AG04450 (cell line): ENCODE data around the gene MTG2. TPM values are rescaled to one million over a fixed set of nuclear protein-coding genes. Genes with fewer than 3 reads are reported as not detected.
A peak's percentile ranks its signal among the peaks of the same experiment; 100 is the strongest.

Source experiments
- CTCF ChIA-PET: fragments of 300-600, 350-600 bp; formaldehyde crosslinking; extraction: SDS; loops from one replicate; lab custom pipeline; 2022; ENCODE audit warnings: antibody characterized with exemption, inconsistent platforms; lab: Charles Lee
- POLR2A ChIA-PET: fragments of 350-600 bp; formaldehyde crosslinking; extraction: SDS; loops from one replicate; lab custom pipeline; 2021; ENCODE audit warnings: antibody characterized with exemption, inconsistent platforms; lab: Yijun Ruan, JAX
- DNase-seq: peaks from one replicate; pipeline ENCODE4 v3.0.0-alpha.2; 2011; ENCODE audit warnings: low read depth, low spot score
- H3K27ac ChIP-seq: one replicate; pipeline ENCODE4 v1.5.1; 2012; ENCODE audit warnings: low read depth, low read length, control low read depth
- H3K27me3 ChIP-seq: one replicate; pipeline ENCODE4 v1.6.0; 2012; ENCODE audit warnings: low read length; ENCODE audit not compliant: control insufficient read depth, insufficient read depth
- H3K4me3 ChIP-seq: 2 replicates; pipeline ENCODE4 v1.5.1; 2011; ENCODE audit warnings: mild to moderate bottlenecking, low read depth, low read length, control low read depth
- H3K9me3 ChIP-seq: 2 replicates; pipeline ENCODE4 v1.5.1; 2012; ENCODE audit warnings: low read length; ENCODE audit not compliant: control insufficient read depth, insufficient read depth
- polyA minus RNA-seq: library from RNA; depleted of rRNA, polyadenylated mRNA; stranded (reverse); fragments of >200 nt; gene quantifications from 2 replicates; pipeline ENCODE4 v1.2.3, GENCODE V29; 2011; rRNA and poly(A)+ RNA removed
- polyA plus RNA-seq: library from polyadenylated mRNA; depleted of rRNA; stranded (reverse); fragments of >200 nt; gene quantifications from 2 replicates; pipeline ENCODE4 v1.2.3, GENCODE V29; 2011; rRNA removed
- TF ChIP-seq, protein P1 (sequence below): IDR thresholded peaks from 2 replicates; pipeline ENCODE4 v1.5.1; 2011; ENCODE audit warnings: low read depth, low read length, control low read depth, inconsistent platforms

MTG2 gene, protein sequence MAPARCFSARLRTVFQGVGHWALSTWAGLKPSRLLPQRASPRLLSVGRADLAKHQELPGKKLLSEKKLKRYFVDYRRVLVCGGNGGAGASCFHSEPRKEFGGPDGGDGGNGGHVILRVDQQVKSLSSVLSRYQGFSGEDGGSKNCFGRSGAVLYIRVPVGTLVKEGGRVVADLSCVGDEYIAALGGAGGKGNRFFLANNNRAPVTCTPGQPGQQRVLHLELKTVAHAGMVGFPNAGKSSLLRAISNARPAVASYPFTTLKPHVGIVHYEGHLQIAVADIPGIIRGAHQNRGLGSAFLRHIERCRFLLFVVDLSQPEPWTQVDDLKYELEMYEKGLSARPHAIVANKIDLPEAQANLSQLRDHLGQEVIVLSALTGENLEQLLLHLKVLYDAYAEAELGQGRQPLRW
- polyA plus RNA-seq (15.6 and 17.1 TPM in 2 replicates), polyA minus RNA-seq (8.9 and 11.7 TPM in 2 replicates)

DNA sequence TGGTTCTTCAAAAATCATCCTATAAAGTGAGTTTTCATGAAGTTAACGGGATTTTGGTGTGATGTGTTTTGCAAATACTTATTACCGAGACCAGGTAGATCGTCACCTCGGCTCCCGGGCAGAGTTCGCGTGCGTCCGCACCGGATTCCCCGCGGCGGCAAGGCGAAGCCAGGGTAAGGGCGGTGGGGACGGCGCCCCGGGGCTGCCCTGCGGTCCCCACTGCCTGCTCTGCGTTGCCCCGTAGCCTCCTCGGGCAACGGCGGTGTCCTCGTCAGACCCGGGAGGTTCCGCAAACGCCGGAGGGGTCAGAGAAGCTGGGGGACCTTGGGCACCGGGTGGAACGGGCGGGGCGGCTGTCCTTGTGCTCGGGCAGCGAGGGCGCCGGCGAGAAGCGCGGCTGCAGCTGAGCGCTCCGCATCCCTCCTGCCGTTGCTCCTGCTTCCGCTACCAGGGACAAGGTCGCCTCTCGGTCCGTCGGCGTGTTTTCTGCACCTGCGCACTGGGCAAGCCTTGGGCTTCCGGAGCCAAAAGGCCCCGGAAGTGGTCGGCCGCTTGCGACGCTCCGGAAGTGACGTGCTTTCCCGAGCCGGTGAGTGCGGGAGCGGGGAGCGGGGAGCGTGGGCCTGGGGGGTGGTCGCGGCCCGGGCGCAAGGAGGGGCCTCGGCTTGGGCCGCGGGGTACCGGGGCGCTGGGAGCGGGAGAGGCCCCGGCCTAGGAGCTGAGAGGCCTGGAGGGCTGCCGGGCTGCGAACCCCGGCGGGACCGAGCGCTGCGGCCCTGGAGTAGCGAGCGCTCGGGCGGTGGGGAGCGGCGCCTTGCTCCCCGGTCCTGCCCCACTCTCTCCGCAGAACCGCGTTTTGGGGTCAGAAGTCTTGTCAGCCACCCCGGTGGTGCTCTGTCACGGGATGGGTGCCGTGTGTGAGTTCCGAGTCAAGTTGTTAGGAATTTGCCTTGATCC, at the start of gene MTG2:
MTG2 (plus strand) TSS at position 560 of the 957 bp plus-strand sequence. CDS start 10,393 bp downstream, outside the sequence.
- CTCF ChIA-PET, result interaction anchor here (0.5 to 1.0 kb wide), 2 partner anchors 172 to 1789 kb away, joined by 3 to 4 read pairs; no protein-coding TSS in a partner anchor
- TF ChIP-seq, protein P1, sequence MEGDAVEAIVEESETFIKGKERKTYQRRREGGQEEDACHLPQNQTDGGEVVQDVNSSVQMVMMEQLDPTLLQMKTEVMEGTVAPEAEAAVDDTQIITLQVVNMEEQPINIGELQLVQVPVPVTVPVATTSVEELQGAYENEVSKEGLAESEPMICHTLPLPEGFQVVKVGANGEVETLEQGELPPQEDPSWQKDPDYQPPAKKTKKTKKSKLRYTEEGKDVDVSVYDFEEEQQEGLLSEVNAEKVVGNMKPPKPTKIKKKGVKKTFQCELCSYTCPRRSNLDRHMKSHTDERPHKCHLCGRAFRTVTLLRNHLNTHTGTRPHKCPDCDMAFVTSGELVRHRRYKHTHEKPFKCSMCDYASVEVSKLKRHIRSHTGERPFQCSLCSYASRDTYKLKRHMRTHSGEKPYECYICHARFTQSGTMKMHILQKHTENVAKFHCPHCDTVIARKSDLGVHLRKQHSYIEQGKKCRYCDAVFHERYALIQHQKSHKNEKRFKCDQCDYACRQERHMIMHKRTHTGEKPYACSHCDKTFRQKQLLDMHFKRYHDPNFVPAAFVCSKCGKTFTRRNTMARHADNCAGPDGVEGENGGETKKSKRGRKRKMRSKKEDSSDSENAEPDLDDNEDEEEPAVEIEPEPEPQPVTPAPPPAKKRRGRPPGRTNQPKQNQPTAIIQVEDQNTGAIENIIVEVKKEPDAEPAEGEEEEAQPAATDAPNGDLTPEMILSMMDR, result no peak
- POLR2A ChIA-PET, result no interaction called here

DNA sequence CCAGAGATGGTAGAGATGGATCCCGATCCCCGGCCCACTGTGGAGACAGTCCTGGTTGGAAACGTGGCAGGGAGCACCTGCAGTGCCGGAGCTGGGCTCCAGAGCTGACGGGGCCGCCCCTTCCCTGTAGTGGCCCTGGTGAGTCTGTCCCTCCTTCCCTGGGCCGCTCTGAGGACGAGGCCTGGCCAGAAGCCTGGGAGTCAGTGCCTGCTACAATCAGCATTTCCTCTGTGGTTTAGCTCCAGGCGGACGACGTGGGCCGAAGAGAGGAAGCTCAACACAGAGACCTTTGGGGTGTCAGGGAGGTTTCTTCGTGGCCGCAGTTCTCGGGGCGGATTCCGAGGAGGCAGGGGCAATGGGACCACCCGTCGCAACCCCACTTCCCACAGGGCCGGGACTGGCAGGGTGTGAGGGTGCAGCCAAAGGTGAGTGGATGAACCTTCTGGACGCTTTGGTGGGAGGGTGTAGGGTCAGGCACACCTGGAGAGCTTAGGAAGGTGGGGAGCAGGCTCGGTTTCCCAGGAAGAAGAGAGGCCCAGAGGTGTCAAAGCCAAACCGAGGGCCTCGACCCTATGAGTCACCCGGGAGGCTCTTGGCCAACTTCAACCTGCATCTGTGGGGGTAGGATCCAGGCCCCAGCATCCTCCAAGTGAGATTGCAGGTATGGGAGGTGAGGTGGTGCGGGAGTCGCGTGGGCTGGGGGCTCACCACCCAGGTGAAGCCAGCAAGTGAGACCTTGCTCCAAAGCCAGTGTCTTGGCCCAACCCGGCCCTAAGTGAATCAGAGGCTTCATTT, 49.6 kb upstream of the MTG2 start:
- TF ChIP-seq, protein P1, result no peak
- CTCF ChIA-PET, result interaction anchor here (1.0 kb wide), 1 partner anchor 123 kb away, joined by 4 read pairs; no protein-coding TSS in a partner anchor
- Histone ChIP-seq H3K27ac (no peak overlapping the region), H3K27me3 (no peaks in the 10 kb centered on the region), H3K9me3 (no peaks in the 10 kb centered on the region), H3K4me3 (no peak overlapping the region)
- POLR2A ChIA-PET, result interaction anchor here (0.9 kb wide), 1 partner anchor 107 kb away, joined by 3 read pairs; no protein-coding TSS in a partner anchor
- no peak for DNase-seq

More for the DNA sequence above, at the start of gene MTG2:
- peak; percentile 82 for DNase-seq
- H3K27me3 ChIP-seq, result no peaks in the 10 kb centered on the region
- H3K27ac ChIP-seq, result peak within 1 kb of the TSS; percentile 75
- H3K4me3 ChIP-seq, result peak within 1 kb of the TSS; percentile 66
- H3K9me3 ChIP-seq, result no peaks in the 10 kb centered on the region; the same call in 1 of the 2 replicates

DNA sequence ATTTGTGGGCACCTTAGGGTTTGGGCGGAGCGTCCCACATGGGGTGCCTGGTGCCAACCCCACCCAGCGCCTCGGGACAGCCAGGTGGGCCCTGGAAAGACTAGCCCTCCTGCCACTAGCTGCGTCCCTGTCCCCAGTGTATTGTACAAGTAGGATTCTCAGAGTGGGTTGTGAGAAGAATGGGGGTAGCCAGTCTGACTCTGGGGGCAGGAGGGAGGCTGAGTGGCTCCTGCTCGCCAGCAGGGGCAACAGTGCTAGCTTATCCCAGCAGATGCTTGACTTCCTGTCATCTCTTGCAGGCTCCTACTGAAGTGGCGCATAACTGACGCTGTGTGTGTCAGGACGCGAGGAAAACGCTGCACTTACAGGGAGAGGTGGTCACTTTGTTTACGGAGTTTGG, 49.0 kb upstream of the MTG2 start:
- CTCF ChIA-PET, result interaction anchor here (1.0 kb wide), 1 partner anchor 123 kb away, joined by 4 read pairs; no protein-coding TSS in a partner anchor
- Histone ChIP-seq H3K9me3 (no peaks in the 10 kb centered on the region), H3K27ac (no peak overlapping the region), H3K4me3 (no peak overlapping the region), H3K27me3 (no peaks in the 10 kb centered on the region)
- TF ChIP-seq, protein P1, result peak; percentile 33; the same call in 1 of the 2 replicates
- no peak for DNase-seq
- POLR2A ChIA-PET, result interaction anchor here (0.6 to 0.9 kb wide), 2 partner anchors 38 to 108 kb away, joined by 3 read pairs; no protein-coding TSS in a partner anchor

DNA sequence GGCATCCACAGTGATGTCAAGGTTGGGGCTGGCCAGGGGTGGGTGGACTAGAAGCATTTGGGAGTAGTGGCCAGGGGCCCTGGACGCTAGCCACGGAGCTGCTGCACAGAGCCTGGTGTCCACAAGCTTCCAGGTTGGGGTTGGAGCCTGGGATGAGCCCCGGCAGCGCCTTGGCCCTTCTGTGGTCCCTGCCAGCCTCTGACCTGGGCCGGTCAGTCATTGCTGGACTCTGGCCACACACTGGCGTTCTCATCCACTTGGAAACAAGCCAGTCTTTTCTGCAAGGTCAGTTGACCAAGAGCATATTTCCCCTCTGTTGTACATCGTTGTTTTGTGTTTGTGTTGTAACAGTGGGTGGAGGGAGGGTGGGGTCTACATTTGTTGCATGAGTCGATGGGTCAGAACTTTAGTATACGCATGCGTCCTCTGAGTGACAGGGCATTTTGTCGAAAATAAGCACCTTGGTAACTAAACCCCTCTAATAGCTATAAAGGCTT, 48.0 kb upstream of the MTG2 start:
- Histone ChIP-seq H3K9me3 (no peaks in the 10 kb centered on the region), H3K27ac (peak overlapping the region; percentile 21), H3K27me3 (no peaks in the 10 kb centered on the region), H3K4me3 (no peak overlapping the region)
- TF ChIP-seq, protein P1, result no peak
- CTCF ChIA-PET, result interaction anchor here (0.6 to 5.4 kb wide), 3 partner anchors 109 to 135 kb away, joined by 3 to 55 read pairs (median 14); no protein-coding TSS in a partner anchor
- no peak for DNase-seq
- POLR2A ChIA-PET, result interaction anchor here (1.2 kb wide), 1 partner anchor 13 kb away, joined by 4 read pairs; the partner anchor contains the start of gene LSM14B
